ENCODE measurements around the gene KRT75.

DNA sequence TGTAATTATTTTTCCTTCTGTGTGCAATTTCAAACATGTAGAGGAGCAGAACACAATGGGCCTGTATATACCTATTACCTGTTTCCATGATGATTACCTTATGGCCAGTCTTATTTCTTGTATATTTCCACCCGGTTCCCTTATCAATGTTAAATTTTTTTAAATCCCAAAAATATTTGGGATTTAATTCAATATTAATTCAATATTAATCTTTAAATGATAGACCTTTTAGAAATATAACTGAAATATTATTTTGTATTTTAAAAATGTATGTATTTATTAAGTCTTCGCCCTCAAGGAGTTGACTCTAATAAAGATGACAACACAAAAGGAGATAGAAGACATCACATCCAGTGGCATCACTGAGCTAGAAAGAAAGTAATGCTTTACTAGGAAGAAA lies 40.0 kb upstream of the KRT75 start:
- no peak for TF ChIP-seq EZH2 (IDR thresholded peaks at IDR 0.05; ENCODE audit: insufficient read depth, poor library complexity, severe bottlenecking)
- no peak for TF ChIP-seq EZH2phosphoT487 (IDR thresholded peaks at IDR 0.05; ENCODE audit: insufficient read depth, low read depth)

All from GM23248 (cell line).